Fibroblast of lung (primary cell): ENCODE data around the gene SH3BP2. TPM values are rescaled to one million over a fixed set of nuclear protein-coding genes. Genes with fewer than 3 reads are reported as not detected.

Experiments used
- DNase-seq, 2 donors: peaks; one replicate each; pipeline versions ENCODE4 v3.0.0 to v3.0.0-alpha.2; 2010; ENCODE audit warnings: low read depth in 2 of 2
- H2AFZ ChIP-seq: 2 replicates; pipeline ENCODE4 v1.5.1; 2012; ENCODE audit warnings: low read length, control low read depth, inconsistent platforms
- H3K27ac ChIP-seq: 2 replicates; pipeline ENCODE4 v1.5.1; 2011; ENCODE audit warnings: low read length, control low read depth; ENCODE audit not compliant: insufficient read depth
- H3K27me3 ChIP-seq: 2 replicates; pipeline ENCODE4 v1.5.1; 2011; ENCODE audit warnings: mild to moderate bottlenecking, low read length; ENCODE audit not compliant: control insufficient read depth, insufficient read depth
- H3K36me3 ChIP-seq: 2 replicates; pipeline ENCODE4 v1.5.1; 2011; ENCODE audit warnings: low read length; ENCODE audit not compliant: control insufficient read depth, insufficient read depth
- H3K4me1 ChIP-seq: 2 replicates; pipeline ENCODE4 v1.5.1; 2011; ENCODE audit warnings: low read length; ENCODE audit not compliant: control insufficient read depth, insufficient read depth; ENCODE audit errors: extremely low read depth
- H3K4me2 ChIP-seq: 2 replicates; pipeline ENCODE4 v1.5.1; 2011; ENCODE audit warnings: low read length, control low read depth; ENCODE audit not compliant: insufficient read depth; ENCODE audit errors: extremely low read depth
- H3K4me3 ChIP-seq, 4 experiments: fragments of 200-600 bp in 1 of 4; sonication (generic) in 1 of 4; replicated peaks in 1 of 4; 2 replicates each; pipeline ENCODE4 v1.5.1; 2011 to 2016; ENCODE audit warnings: low read length in 4 of 4, low read depth in 3 of 4, mild to moderate bottlenecking in 3 of 4, control low read depth in 2 of 4, inconsistent platforms in 1 of 4, mixed read lengths in 1 of 4; ENCODE audit not compliant: insufficient read depth in 1 of 4; ENCODE audit errors: control extremely low read depth in 1 of 4
- H3K79me2 ChIP-seq: 2 replicates; pipeline ENCODE4 v1.5.1; 2012; ENCODE audit warnings: mild to moderate bottlenecking, low read length, inconsistent platforms; ENCODE audit not compliant: control insufficient read depth, insufficient read depth
- H3K9ac ChIP-seq: 2 replicates; pipeline ENCODE4 v1.5.1; 2011; ENCODE audit warnings: mild to moderate bottlenecking, low read length, control low read depth; ENCODE audit not compliant: insufficient read depth
- H3K9me3 ChIP-seq: 2 replicates; pipeline ENCODE4 v1.5.1; 2012; ENCODE audit warnings: low read depth, low read length; ENCODE audit not compliant: control insufficient read depth, insufficient read depth
- H4K20me1 ChIP-seq: 2 replicates; pipeline ENCODE4 v1.5.1; 2011; ENCODE audit warnings: low read length; ENCODE audit not compliant: control insufficient read depth, insufficient read depth; ENCODE audit errors: extremely low read depth
- CTCF ChIP-seq, 2 donors: IDR thresholded peaks in 1 of 2; conservative IDR thresholded peaks in 1 of 2; 1 replicate in 1 of 2; 2 replicates in 1 of 2; pipeline ENCODE4 v1.5.1; 2011 to 2012; ENCODE audit warnings: low read length in 2 of 2, control low read depth in 1 of 2, inconsistent platforms in 1 of 2, low read depth in 1 of 2, mild to moderate bottlenecking in 1 of 2
- EZH2 ChIP-seq: IDR thresholded peaks from 2 replicates; pipeline ENCODE4 v1.5.1; 2012; ENCODE audit warnings: low read length, control low read depth, mild to moderate bottlenecking; ENCODE audit errors: missing control alignments
- polyA plus RNA-seq, 2 donors: library from polyadenylated mRNA; depleted of rRNA in 1 of 2; stranded (reverse) in 1 of 2; unstranded in 1 of 2; fragments of >200 nt; gene quantifications; 2 replicates each; pipeline ENCODE4 v1.2.1, GENCODE V29; 2011 to 2012; ENCODE audit warnings: missing spikeins in 1 of 2
- total RNA-seq: library from RNA; depleted of rRNA; stranded (reverse); fragments of >200 nt; gene quantifications from 2 replicates; pipeline ENCODE4 v1.2.1, GENCODE V29; 2014

The SH3BP2 gene
- total and polyA plus RNA-seq, 2 donors (not counting 1 experiment from before 2014, with no cell fraction given) = 8.6 to 14.1 TPM

GRCh38 chr4:2763511-2763967, 29.3 kb upstream of the SH3BP2 start:
- Histone ChIP-seq H3K27me3 (no peaks in the 10 kb centered on the region), H3K4me1 (peaks cover 3% of the 10 kb centered on the region), H3K9ac (peak overlapping the region; percentile 48), H3K4me2 (peak overlapping the region; percentile 78), H3K79me2 (no peaks in the 10 kb centered on the region), H2AFZ (peak overlapping the region; percentile 80), H3K4me3 (peak overlapping the region; percentile 10 to 62 (median 42)), H4K20me1 (no peaks in the 10 kb centered on the region), H3K27ac (peak overlapping the region; percentile 4), H3K36me3 (no peaks in the 10 kb centered on the region), H3K9me3 (no peaks in the 10 kb centered on the region)
- no peak for DNase-seq
- TF ChIP-seq EZH2 = no peak
- TF ChIP-seq CTCF (conservative IDR thresholded peaks at IDR 0.05 in 1 of 2, IDR thresholded peaks at IDR 0.05 in 1 of 2; ENCODE audit: low read depth in 1 of 2, low read length in 2 of 2) = no peak

- Histone ChIP-seq H4K20me1 (no peaks in the 10 kb centered on the region), H2AFZ (no peak overlapping the region), H3K27ac (no peak overlapping the region), H3K9me3 (no peaks in the 10 kb centered on the region), H3K79me2 (no peaks in the 10 kb centered on the region), H3K9ac (no peak overlapping the region), H3K4me2 (no peak overlapping the region), H3K4me1 (peaks cover 3% of the 10 kb centered on the region), H3K27me3 (no peaks in the 10 kb centered on the region), H3K36me3 (no peaks in the 10 kb centered on the region), H3K4me3 (no peak overlapping the region)
- DNase-seq = no peak
- no peak for TF ChIP-seq CTCF (conservative IDR thresholded peaks at IDR 0.05 in 1 of 2, IDR thresholded peaks at IDR 0.05 in 1 of 2; ENCODE audit: low read depth in 1 of 2, low read length in 2 of 2)
- no peak for TF ChIP-seq EZH2
Observed at GRCh38 chr4:2765832-2766526, 26.9 kb upstream of the SH3BP2 start.

- Histone ChIP-seq H3K27me3 (no peaks in the 10 kb centered on the region), H3K4me3 (no peak overlapping the region), H3K4me1 (peaks cover 3% of the 10 kb centered on the region), H3K36me3 (no peaks in the 10 kb centered on the region), H3K27ac (no peak overlapping the region), H3K4me2 (no peak overlapping the region), H3K79me2 (no peaks in the 10 kb centered on the region), H3K9me3 (no peaks in the 10 kb centered on the region), H4K20me1 (no peaks in the 10 kb centered on the region), H3K9ac (no peak overlapping the region), H2AFZ (no peak overlapping the region)
- TF ChIP-seq CTCF (conservative IDR thresholded peaks at IDR 0.05 in 1 of 2, IDR thresholded peaks at IDR 0.05 in 1 of 2; ENCODE audit: low read depth in 1 of 2, low read length in 2 of 2) (no peak), EZH2 (no peak)
- no peak for DNase-seq
Observed at GRCh38 chr4:2767046-2767704, 25.7 kb upstream of the SH3BP2 start.
